WTC11 (cell line): ENCODE measurements around the gene TDRD9. TPM values are rescaled to one million over a fixed set of nuclear protein-coding genes. Genes with fewer than 3 reads are reported as not detected.

Experiments
- ATAC-seq: fragments of 200-7000 bp; cut with Tn5 transposase; 2 replicates; pipeline ENCODE4 v1.10.0; 2021; ENCODE audit warnings: mild to moderate bottlenecking, moderate library complexity
- CTCF ChIA-PET: fragments of 300-600 bp; sonication (Branson Sonifier 250); formaldehyde crosslinking; loops from one replicate; lab custom pipeline; 2021; ENCODE audit warnings: antibody characterized with exemption; lab: Charles Lee
- POLR2A ChIA-PET: fragments of 350-600 bp; sonication (Branson Sonifier 250); formaldehyde crosslinking; loops from one replicate; lab custom pipeline; 2021; ENCODE audit warnings: antibody characterized with exemption; lab: Charles Lee
- DNase-seq: peaks from one replicate; pipeline ENCODE4 v3.0.0; 2021; ENCODE audit warnings: low spot score
- H3K27ac Mint-ChIP-seq: 2 replicates; pipeline ENCODE4 v1.8.0; 2021; ENCODE audit warnings: mixed read lengths
- H3K27me3 Mint-ChIP-seq: 2 replicates; pipeline ENCODE4 v1.8.0; 2021; ENCODE audit warnings: low read depth, mild to moderate bottlenecking, moderate library complexity, mixed read lengths
- H3K36me3 Mint-ChIP-seq: 2 replicates; pipeline ENCODE4 v1.8.0; 2021; ENCODE audit warnings: mixed read lengths
- H3K4me1 Mint-ChIP-seq: 2 replicates; pipeline ENCODE4 v1.8.0; 2022; ENCODE audit warnings: mixed read lengths
- H3K4me3 Mint-ChIP-seq: 2 replicates; pipeline ENCODE4 v1.8.0; 2021; ENCODE audit warnings: mild to moderate bottlenecking, moderate library complexity, mixed read lengths
- H3K9me3 Mint-ChIP-seq: 2 replicates; pipeline ENCODE4 v1.8.0; 2021; ENCODE audit warnings: mixed read lengths
- ATF1 ChIP-seq: sonication (generic); formaldehyde crosslinking; IDR thresholded peaks from 2 replicates; pipeline ENCODE4 v1.8.1; 2023; ENCODE audit warnings: mild to moderate bottlenecking, moderate library complexity, missing genetic modification reagents
- ATF2 ChIP-seq: sonication (generic); formaldehyde crosslinking; IDR thresholded peaks from 2 replicates; pipeline ENCODE4 v1.8.1; 2022; ENCODE audit warnings: low read depth, missing genetic modification reagents, borderline replicate concordance
- CREB1 ChIP-seq: sonication (generic); formaldehyde crosslinking; IDR thresholded peaks from 2 replicates; pipeline ENCODE4 v1.8.0; 2023; ENCODE audit warnings: mild to moderate bottlenecking, missing genetic modification reagents
- E2F4 ChIP-seq: sonication (generic); formaldehyde crosslinking; IDR thresholded peaks from 2 replicates; pipeline ENCODE4 v1.8.1; 2022; ENCODE audit warnings: low read depth, mild to moderate bottlenecking, moderate library complexity, missing genetic modification reagents, borderline replicate concordance
- FOXP4 ChIP-seq: sonication (generic); formaldehyde crosslinking; IDR thresholded peaks from 2 replicates; pipeline ENCODE4 v1.8.0; 2022; ENCODE audit warnings: mild to moderate bottlenecking, missing genetic modification reagents
- GABPB1 ChIP-seq: sonication (generic); formaldehyde crosslinking; IDR thresholded peaks from 2 replicates; pipeline ENCODE4 v1.8.1; 2023; ENCODE audit warnings: mild to moderate bottlenecking, missing genetic modification reagents
- GTF2I ChIP-seq: fragments of 250-450 bp; sonication (Bioruptor Pico); conservative IDR thresholded peaks from 2 replicates; pipeline ENCODE4 v1.4.0; 2021; ENCODE audit warnings: mild to moderate bottlenecking
- MLX ChIP-seq: sonication (generic); formaldehyde crosslinking; IDR thresholded peaks from 2 replicates; pipeline ENCODE4 v1.8.1; 2023; ENCODE audit warnings: mild to moderate bottlenecking, missing genetic modification reagents, moderate library complexity
- NFE2L1 ChIP-seq: sonication (generic); formaldehyde crosslinking; IDR thresholded peaks from 2 replicates; pipeline ENCODE4 v1.8.1; 2023; ENCODE audit warnings: missing genetic modification reagents
- NFYB ChIP-seq: sonication (generic); formaldehyde crosslinking; conservative IDR thresholded peaks from 2 replicates; pipeline ENCODE4 v1.8.0; 2022; ENCODE audit warnings: low read depth, missing genetic modification reagents
- NR3C1 ChIP-seq: sonication (generic); formaldehyde crosslinking; conservative IDR thresholded peaks from 2 replicates; pipeline ENCODE4 v1.8.1; 2023; ENCODE audit warnings: low read depth, mild to moderate bottlenecking, missing genetic modification reagents
- OVOL2 ChIP-seq: fragments of 250-450 bp; sonication (Bioruptor Pico); IDR thresholded peaks from 2 replicates; pipeline ENCODE4 v1.9.0; 2021; ENCODE audit warnings: mild to moderate bottlenecking, borderline replicate concordance
- RELA ChIP-seq: sonication (generic); formaldehyde crosslinking; IDR thresholded peaks from 2 replicates; pipeline ENCODE4 v1.8.1; 2022; ENCODE audit warnings: missing genetic modification reagents, mild to moderate bottlenecking, borderline replicate concordance
- SMAD4 ChIP-seq: sonication (generic); formaldehyde crosslinking; IDR thresholded peaks from 2 replicates; pipeline ENCODE4 v1.8.0; 2022; ENCODE audit warnings: mild to moderate bottlenecking, missing genetic modification reagents
- TEAD1 ChIP-seq: sonication (generic); formaldehyde crosslinking; IDR thresholded peaks from 2 replicates; pipeline ENCODE4 v1.8.0; 2022; ENCODE audit warnings: mild to moderate bottlenecking, missing genetic modification reagents
- ZNF138 ChIP-seq: sonication (generic); formaldehyde crosslinking; conservative IDR thresholded peaks from 2 replicates; pipeline ENCODE4 v1.8.1; 2022; ENCODE audit warnings: mild to moderate bottlenecking, moderate library complexity, missing genetic modification reagents
- total RNA-seq: library from RNA; stranded (reverse); gene quantifications from 3 replicates; pipeline ENCODE4 v1.2.3, GENCODE V29; 2021
- TF ChIP-seq, protein P1 (sequence below): fragments of 250-450 bp; sonication (Bioruptor Pico); IDR thresholded peaks from 2 replicates; pipeline ENCODE4 v1.9.0; 2021; ENCODE audit warnings: mild to moderate bottlenecking
- TF ChIP-seq, protein P2 (sequence below): sonication (generic); formaldehyde crosslinking; IDR thresholded peaks from 2 replicates; pipeline ENCODE4 v1.8.1; 2022; ENCODE audit warnings: missing genetic modification reagents, borderline replicate concordance
- TF ChIP-seq, protein P3 (sequence below): sonication (generic); formaldehyde crosslinking; IDR thresholded peaks from 2 replicates; pipeline ENCODE4 v1.8.1; 2022; ENCODE audit warnings: mild to moderate bottlenecking, missing genetic modification reagents, moderate library complexity, borderline replicate concordance
- TF ChIP-seq, protein P4 (sequence below): sonication (generic); formaldehyde crosslinking; IDR thresholded peaks from 2 replicates; pipeline ENCODE4 v1.8.0; 2023; ENCODE audit warnings: missing genetic modification reagents, mild to moderate bottlenecking, borderline replicate concordance

TDRD9 gene
- total RNA-seq, 1 experiment from 2014 or later, result 0.17 TPM

DNA sequence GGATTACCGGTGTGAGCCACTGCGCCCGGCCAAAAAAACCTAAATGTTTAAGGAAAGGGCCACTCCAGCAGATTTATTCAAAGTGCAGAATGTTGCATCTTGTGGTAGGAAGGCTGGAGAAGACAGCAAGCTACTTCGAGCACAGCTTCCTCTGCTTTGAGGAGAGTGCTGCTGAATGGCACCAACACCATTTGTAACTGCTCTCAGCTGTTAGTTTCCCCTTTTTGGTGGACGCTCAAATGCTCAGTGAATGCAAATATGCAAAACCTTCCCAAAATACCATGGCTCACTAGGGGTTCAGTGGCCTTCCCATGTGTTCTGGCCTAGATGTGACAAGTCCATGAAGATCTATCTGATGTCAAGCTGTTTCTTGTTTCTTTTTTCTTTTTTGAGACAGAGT is 2.9 kb upstream of the TDRD9 start:
- CTCF ChIA-PET, result interaction anchor here (0.6 to 1.0 kb wide), 4 partner anchors 15 to 1251 kb away, joined by 4 to 5 read pairs (median 4); no protein-coding TSS in a partner anchor
- no peak overlapping the region for H3K4me3 Mint-ChIP-seq
- no peaks in the 10 kb centered on the region for H3K9me3 Mint-ChIP-seq
- H3K27ac Mint-ChIP-seq, result no peak overlapping the region
- no peak for DNase-seq
- ATAC-seq, result no peak
- H3K36me3 Mint-ChIP-seq, result no peaks in the 10 kb centered on the region
- TF ChIP-seq MLX (CRISPR knock-in tag) (no peak), GTF2I (CRISPR knock-in tag) (no peak), ATF1 (CRISPR knock-in tag) (no peak), NR3C1 (CRISPR knock-in tag) (no peak)
- H3K4me1 Mint-ChIP-seq, result peaks cover 9% of the 10 kb centered on the region
- no peaks in the 10 kb centered on the region; the same call in 1 of the 2 replicates for H3K27me3 Mint-ChIP-seq
- POLR2A ChIA-PET, result no interaction called here

- DNase-seq (no peak), ATAC-seq (no peak)
- H3K27ac Mint-ChIP-seq, result no peak overlapping the region
- H3K9me3 Mint-ChIP-seq, result no peaks in the 10 kb centered on the region
- ChIA-PET CTCF (no interaction called here), POLR2A (no interaction called here)
- H3K36me3 Mint-ChIP-seq, result no peaks in the 10 kb centered on the region
- no peak overlapping the region for H3K4me3 Mint-ChIP-seq
- peaks cover 4% of the 10 kb centered on the region; the same call in 1 of the 2 replicates for H3K4me1 Mint-ChIP-seq
- no peak for TF ChIP-seq NFYB (CRISPR knock-in tag)
- no peak for TF ChIP-seq ATF2 (CRISPR knock-in tag)
- TF ChIP-seq RELA (CRISPR knock-in tag), result no peak
- TF ChIP-seq NFE2L1 (CRISPR knock-in tag), result no peak
- TF ChIP-seq, protein P1, sequence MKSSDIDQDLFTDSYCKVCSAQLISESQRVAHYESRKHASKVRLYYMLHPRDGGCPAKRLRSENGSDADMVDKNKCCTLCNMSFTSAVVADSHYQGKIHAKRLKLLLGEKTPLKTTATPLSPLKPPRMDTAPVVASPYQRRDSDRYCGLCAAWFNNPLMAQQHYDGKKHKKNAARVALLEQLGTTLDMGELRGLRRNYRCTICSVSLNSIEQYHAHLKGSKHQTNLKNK, result no peak
- no peak for TF ChIP-seq SMAD4 (CRISPR knock-in tag)
- TF ChIP-seq, protein P2, sequence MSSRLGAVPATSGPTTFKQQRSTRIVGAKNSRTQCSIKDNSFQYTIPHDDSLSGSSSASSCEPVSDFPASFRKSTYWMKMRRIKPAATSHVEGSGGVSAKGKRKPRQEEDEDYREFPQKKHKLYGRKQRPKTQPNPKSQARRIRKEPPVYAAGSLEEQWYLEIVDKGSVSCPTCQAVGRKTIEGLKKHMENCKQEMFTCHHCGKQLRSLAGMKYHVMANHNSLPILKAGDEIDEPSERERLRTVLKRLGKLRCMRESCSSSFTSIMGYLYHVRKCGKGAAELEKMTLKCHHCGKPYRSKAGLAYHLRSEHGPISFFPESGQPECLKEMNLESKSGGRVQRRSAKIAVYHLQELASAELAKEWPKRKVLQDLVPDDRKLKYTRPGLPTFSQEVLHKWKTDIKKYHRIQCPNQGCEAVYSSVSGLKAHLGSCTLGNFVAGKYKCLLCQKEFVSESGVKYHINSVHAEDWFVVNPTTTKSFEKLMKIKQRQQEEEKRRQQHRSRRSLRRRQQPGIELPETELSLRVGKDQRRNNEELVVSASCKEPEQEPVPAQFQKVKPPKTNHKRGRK (CRISPR knock-in tag), result no peak
- no peak for TF ChIP-seq GABPB1 (CRISPR knock-in tag)
- TF ChIP-seq, protein P3, sequence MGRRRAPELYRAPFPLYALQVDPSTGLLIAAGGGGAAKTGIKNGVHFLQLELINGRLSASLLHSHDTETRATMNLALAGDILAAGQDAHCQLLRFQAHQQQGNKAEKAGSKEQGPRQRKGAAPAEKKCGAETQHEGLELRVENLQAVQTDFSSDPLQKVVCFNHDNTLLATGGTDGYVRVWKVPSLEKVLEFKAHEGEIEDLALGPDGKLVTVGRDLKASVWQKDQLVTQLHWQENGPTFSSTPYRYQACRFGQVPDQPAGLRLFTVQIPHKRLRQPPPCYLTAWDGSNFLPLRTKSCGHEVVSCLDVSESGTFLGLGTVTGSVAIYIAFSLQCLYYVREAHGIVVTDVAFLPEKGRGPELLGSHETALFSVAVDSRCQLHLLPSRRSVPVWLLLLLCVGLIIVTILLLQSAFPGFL (CRISPR knock-in tag), result no peak
- TF ChIP-seq OVOL2 (CRISPR knock-in tag), result no peak
- TF ChIP-seq E2F4 (CRISPR knock-in tag), result no peak
- TF ChIP-seq, protein P4, sequence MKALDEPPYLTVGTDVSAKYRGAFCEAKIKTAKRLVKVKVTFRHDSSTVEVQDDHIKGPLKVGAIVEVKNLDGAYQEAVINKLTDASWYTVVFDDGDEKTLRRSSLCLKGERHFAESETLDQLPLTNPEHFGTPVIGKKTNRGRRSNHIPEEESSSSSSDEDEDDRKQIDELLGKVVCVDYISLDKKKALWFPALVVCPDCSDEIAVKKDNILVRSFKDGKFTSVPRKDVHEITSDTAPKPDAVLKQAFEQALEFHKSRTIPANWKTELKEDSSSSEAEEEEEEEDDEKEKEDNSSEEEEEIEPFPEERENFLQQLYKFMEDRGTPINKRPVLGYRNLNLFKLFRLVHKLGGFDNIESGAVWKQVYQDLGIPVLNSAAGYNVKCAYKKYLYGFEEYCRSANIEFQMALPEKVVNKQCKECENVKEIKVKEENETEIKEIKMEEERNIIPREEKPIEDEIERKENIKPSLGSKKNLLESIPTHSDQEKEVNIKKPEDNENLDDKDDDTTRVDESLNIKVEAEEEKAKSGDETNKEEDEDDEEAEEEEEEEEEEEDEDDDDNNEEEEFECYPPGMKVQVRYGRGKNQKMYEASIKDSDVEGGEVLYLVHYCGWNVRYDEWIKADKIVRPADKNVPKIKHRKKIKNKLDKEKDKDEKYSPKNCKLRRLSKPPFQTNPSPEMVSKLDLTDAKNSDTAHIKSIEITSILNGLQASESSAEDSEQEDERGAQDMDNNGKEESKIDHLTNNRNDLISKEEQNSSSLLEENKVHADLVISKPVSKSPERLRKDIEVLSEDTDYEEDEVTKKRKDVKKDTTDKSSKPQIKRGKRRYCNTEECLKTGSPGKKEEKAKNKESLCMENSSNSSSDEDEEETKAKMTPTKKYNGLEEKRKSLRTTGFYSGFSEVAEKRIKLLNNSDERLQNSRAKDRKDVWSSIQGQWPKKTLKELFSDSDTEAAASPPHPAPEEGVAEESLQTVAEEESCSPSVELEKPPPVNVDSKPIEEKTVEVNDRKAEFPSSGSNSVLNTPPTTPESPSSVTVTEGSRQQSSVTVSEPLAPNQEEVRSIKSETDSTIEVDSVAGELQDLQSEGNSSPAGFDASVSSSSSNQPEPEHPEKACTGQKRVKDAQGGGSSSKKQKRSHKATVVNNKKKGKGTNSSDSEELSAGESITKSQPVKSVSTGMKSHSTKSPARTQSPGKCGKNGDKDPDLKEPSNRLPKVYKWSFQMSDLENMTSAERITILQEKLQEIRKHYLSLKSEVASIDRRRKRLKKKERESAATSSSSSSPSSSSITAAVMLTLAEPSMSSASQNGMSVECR (CRISPR knock-in tag), result no peak
- TF ChIP-seq CREB1 (CRISPR knock-in tag), result no peak
- no peak for TF ChIP-seq TEAD1 (CRISPR knock-in tag)
- TF ChIP-seq ZNF138, result no peak
- no peak for TF ChIP-seq FOXP4 (CRISPR knock-in tag)
- H3K27me3 Mint-ChIP-seq, result no peaks in the 10 kb centered on the region; the same call in 1 of the 2 replicates
Observed at GRCh38 chr14:103927566-103927965, 690 bp upstream of the TDRD9 start.
